ENCODE data around the gene ZCCHC10.

DNA sequence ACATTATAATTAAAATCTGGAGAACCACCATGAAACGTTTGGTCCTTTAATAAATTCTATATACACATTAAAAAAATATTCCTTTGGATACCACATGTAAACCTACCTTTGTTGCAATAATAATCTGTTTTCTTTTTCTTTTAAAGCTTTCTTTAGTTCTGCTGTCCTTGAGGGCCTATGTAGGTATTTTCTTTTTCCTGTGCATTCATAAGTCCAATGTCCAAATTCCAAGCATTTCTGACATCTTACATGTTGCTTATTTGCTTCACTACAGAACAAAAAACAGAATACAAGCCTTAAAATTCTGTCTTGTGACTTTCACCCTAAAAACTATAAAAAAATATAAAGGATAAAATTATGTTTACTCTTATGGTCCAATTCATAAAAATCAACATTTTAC is 19.7 kb downstream of the ZCCHC10 start:
- TF ChIP-seq MAFF (IDR thresholded peaks at IDR 0.05; ENCODE audit: low read length) = no peak
- TF ChIP-seq SMAD1 (IDR thresholded peaks at IDR 0.05; ENCODE audit: low read depth, low read length, partially characterized antibody) = no peak
- TF ChIP-seq, protein P1, sequence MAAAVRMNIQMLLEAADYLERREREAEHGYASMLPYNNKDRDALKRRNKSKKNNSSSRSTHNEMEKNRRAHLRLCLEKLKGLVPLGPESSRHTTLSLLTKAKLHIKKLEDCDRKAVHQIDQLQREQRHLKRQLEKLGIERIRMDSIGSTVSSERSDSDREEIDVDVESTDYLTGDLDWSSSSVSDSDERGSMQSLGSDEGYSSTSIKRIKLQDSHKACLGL (CRISPR knock-in tag; IDR thresholded peaks at IDR 0.05; ENCODE audit: borderline replicate concordance, poor library complexity, severe bottlenecking) = no peak
- no peak for TF ChIP-seq SP2 (IDR thresholded peaks at IDR 0.05; ENCODE audit: extremely low read depth, low read depth, low read length, poor library complexity, severe bottlenecking)
- no peak for TF ChIP-seq POLR2A (conservative IDR thresholded peaks at IDR 0.05)
- TF ChIP-seq, protein P2, sequence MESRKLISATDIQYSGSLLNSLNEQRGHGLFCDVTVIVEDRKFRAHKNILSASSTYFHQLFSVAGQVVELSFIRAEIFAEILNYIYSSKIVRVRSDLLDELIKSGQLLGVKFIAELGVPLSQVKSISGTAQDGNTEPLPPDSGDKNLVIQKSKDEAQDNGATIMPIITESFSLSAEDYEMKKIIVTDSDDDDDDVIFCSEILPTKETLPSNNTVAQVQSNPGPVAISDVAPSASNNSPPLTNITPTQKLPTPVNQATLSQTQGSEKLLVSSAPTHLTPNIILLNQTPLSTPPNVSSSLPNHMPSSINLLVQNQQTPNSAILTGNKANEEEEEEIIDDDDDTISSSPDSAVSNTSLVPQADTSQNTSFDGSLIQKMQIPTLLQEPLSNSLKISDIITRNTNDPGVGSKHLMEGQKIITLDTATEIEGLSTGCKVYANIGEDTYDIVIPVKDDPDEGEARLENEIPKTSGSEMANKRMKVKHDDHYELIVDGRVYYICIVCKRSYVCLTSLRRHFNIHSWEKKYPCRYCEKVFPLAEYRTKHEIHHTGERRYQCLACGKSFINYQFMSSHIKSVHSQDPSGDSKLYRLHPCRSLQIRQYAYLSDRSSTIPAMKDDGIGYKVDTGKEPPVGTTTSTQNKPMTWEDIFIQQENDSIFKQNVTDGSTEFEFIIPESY (CRISPR knock-in tag; IDR thresholded peaks at IDR 0.05) = no peak
- no peak for TF ChIP-seq SMARCA5 (IDR thresholded peaks at IDR 0.05)
- no peak for TF ChIP-seq MYNN (IDR thresholded peaks at IDR 0.05)
- TF ChIP-seq MYNN (CRISPR knock-in tag; IDR thresholded peaks at IDR 0.05) = no peak
- TF ChIP-seq, protein P3, sequence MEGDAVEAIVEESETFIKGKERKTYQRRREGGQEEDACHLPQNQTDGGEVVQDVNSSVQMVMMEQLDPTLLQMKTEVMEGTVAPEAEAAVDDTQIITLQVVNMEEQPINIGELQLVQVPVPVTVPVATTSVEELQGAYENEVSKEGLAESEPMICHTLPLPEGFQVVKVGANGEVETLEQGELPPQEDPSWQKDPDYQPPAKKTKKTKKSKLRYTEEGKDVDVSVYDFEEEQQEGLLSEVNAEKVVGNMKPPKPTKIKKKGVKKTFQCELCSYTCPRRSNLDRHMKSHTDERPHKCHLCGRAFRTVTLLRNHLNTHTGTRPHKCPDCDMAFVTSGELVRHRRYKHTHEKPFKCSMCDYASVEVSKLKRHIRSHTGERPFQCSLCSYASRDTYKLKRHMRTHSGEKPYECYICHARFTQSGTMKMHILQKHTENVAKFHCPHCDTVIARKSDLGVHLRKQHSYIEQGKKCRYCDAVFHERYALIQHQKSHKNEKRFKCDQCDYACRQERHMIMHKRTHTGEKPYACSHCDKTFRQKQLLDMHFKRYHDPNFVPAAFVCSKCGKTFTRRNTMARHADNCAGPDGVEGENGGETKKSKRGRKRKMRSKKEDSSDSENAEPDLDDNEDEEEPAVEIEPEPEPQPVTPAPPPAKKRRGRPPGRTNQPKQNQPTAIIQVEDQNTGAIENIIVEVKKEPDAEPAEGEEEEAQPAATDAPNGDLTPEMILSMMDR (IDR thresholded peaks at IDR 0.05 in 2 of 3, conservative IDR thresholded peaks at IDR 0.05 in 1 of 3; ENCODE audit: insufficient read depth in 2 of 3, low read depth in 1 of 3, low read length in 3 of 3) = no peak
- TF ChIP-seq ZC3H8 (IDR thresholded peaks at IDR 0.05) = no peak
- TF ChIP-seq, protein P4, sequence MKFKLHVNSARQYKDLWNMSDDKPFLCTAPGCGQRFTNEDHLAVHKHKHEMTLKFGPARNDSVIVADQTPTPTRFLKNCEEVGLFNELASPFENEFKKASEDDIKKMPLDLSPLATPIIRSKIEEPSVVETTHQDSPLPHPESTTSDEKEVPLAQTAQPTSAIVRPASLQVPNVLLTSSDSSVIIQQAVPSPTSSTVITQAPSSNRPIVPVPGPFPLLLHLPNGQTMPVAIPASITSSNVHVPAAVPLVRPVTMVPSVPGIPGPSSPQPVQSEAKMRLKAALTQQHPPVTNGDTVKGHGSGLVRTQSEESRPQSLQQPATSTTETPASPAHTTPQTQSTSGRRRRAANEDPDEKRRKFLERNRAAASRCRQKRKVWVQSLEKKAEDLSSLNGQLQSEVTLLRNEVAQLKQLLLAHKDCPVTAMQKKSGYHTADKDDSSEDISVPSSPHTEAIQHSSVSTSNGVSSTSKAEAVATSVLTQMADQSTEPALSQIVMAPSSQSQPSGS (CRISPR knock-in tag; IDR thresholded peaks at IDR 0.05) = no peak
- no peak for TF ChIP-seq PTTG1 (tag; IDR thresholded peaks at IDR 0.05; ENCODE audit: low read depth)
